Ovary (tissue), 9 donors: Measurements from ENCODE around the gene SMARCB1. TPM values are rescaled to one million over a fixed set of nuclear protein-coding genes. Genes with fewer than 3 reads are reported as not detected.

Source experiments
- DNase-seq, 5 donors: peaks; one replicate each; pipeline ENCODE4 v3.0.0-alpha.2; 2019 to 2020
- H3K27ac ChIP-seq, 2 donors: fragments of 200-600 bp; one replicate each; pipeline versions ENCODE4 v1.5.1 to v1.8.0; 2019 to 2022
- H3K27me3 ChIP-seq: fragments of 200-600 bp; one replicate; pipeline ENCODE4 v1.8.0; 2022
- H3K36me3 ChIP-seq: fragments of 200-600 bp; sonication (generic); one replicate; pipeline ENCODE4 v1.5.1; 2019
- H3K4me1 ChIP-seq: one replicate; pipeline ENCODE4 v1.8.1; 2013; ENCODE audit warnings: mild to moderate bottlenecking, moderate library complexity; ENCODE audit not compliant: insufficient read depth
- H3K4me3 ChIP-seq: fragments of 200-600 bp; sonication (generic); one replicate; pipeline ENCODE4 v1.5.1; 2017
- H3K9me3 ChIP-seq, 2 donors: fragments of 200-600 bp in 1 of 2; sonication (generic) in 1 of 2; one replicate each; pipeline versions ENCODE4 v1.5.1 to v1.8.1; 2013 to 2019; ENCODE audit warnings: mild to moderate bottlenecking in 1 of 2, moderate library complexity in 1 of 2
- CTCF ChIP-seq, 3 donors: fragments of 450-650 bp in 2 of 3; fragments of 200-600 bp in 1 of 3; IDR thresholded peaks; one replicate each; pipeline versions ENCODE4 v1.5.1 to v1.8.0; 2016 to 2022; ENCODE audit warnings: antibody characterized with exemption in 3 of 3, mild to moderate bottlenecking in 1 of 3
- EP300 ChIP-seq: sonication (generic); formaldehyde crosslinking; IDR thresholded peaks from one replicate; pipeline ENCODE4 v1.6.1; 2017; ENCODE audit warnings: antibody characterized with exemption
- POLR2A ChIP-seq: fragments of 450-650 bp; IDR thresholded peaks from one replicate; pipeline ENCODE4 v1.6.1; 2017; ENCODE audit warnings: antibody characterized with exemption, mild to moderate bottlenecking, moderate library complexity
- WGBS, 3 donors: extraction: QIAGEN DNeasy Blood & Tissue Kit in 1 of 3; methylation state at CpG; one replicate each; pipeline versions ENCODE4 v1.1.5 to v1.1.7; 2013 to 2017; 5-methylcytosine and 5-hydroxymethylcytosine counted together
- intact Hi-C, 4 donors: fragments of 100-400 bp; cut with DNase I; formaldehyde crosslinking; loops; one replicate each; pipeline versions ENCODE4 v1.11.0 to v1.15.1; 2022 to 2023
- polyA plus RNA-seq, 2 donors: library from polyadenylated mRNA; stranded (reverse); fragments of 200-250 nt in 1 of 2; fragments of 350-450 nt in 1 of 2; fragmentation: Illumina TruSeq in 1 of 2; extraction: RNeasy Lipid Tissue Mini Kit (QIAGEN cat#74804) in 1 of 2; gene quantifications; one replicate each; pipeline ENCODE4 v1.2.3, GENCODE V29; 2013 to 2014
- total RNA-seq, 7 donors: library from RNA; depleted of rRNA in 2 of 7; stranded (reverse); fragments of >200 nt in 2 of 7; fragmentation: NEBNext Ultra II Directional in 3 of 7; extraction: Animal tissue kit (Norgen Biotek cat#: 25700) in 3 of 7; gene quantifications; one replicate each; pipeline versions ENCODE4 v1.1.0 to v1.2.4, GENCODE V29; 2016 to 2023
- donor health status: DM: no; HTN: no; CAD: no; lungs with moderate emphysema.
- donor health status: DM: no; HTN: no; CAD: no.
- donor health status: Bipolar disorder and iron deficiency.
- donor health status: DM: yes; HTN: yes; CAD: no.
- donor health status: DM: no; HTN: no; CAD: no.
- donor health status: DM: yes; HTN: yes; CAD: no.

SMARCB1 gene
- total and polyA plus RNA-seq, 9 donors, result 47.1 to 107 (median 87.0) TPM

- no peaks in the 10 kb centered on the region for H3K36me3 ChIP-seq
- H3K4me1 ChIP-seq, result peaks cover 4% of the 10 kb centered on the region
- H3K4me3 ChIP-seq, result no peak overlapping the region
- intact Hi-C loops, result no loop called here
- no peaks in the 10 kb centered on the region for H3K9me3 ChIP-seq
- H3K27ac ChIP-seq, result no peak overlapping the region
- WGBS, 3 donors, result 82 to 90% (median 88%) methylated on average over 16 of the region's 16 CpGs
- no peaks in the 10 kb centered on the region for H3K27me3 ChIP-seq
- no peak for DNase-seq
- TF ChIP-seq EP300 (no peak), POLR2A (no peak), CTCF (IDR thresholded peaks at IDR 0.05) (no peak)
These were observed 4.5 kb upstream of the SMARCB1 start for GRCh38 chr22:23782252-23782651.

DNA sequence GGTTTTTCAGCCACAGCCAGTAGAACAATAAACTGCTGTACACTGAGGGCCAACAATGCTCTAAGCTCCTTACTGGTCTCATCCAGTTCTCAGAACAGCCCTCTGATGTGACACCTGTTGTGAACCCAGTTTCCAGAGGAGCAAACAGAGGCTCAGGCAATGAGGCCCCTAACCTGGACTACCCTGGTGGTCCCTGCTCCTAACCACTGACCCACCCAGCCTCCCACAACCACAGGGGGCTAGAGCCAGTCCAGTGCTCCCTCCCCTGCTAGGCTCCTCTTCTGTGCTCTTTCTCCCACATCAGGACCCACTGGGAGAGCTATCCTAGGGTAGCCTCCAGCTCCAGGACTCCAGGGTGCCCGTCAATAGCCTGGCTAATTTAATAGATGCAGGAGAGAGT, 4.1 kb upstream of the SMARCB1 start:
- intact Hi-C loops, result no loop called here
- no peaks in the 10 kb centered on the region for H3K27me3 ChIP-seq
- no peaks in the 10 kb centered on the region for H3K36me3 ChIP-seq
- DNase-seq, result no peak
- peaks cover 4% of the 10 kb centered on the region for H3K4me1 ChIP-seq
- no peaks in the 10 kb centered on the region for H3K9me3 ChIP-seq
- TF ChIP-seq CTCF (IDR thresholded peaks at IDR 0.05) (no peak), EP300 (no peak), POLR2A (no peak)
- no peak overlapping the region for H3K4me3 ChIP-seq
- H3K27ac ChIP-seq, result no peak overlapping the region
- WGBS, 3 donors, result 89 to 100% (median 91%) methylated on average over 1 of the region's 1 CpG

DNA sequence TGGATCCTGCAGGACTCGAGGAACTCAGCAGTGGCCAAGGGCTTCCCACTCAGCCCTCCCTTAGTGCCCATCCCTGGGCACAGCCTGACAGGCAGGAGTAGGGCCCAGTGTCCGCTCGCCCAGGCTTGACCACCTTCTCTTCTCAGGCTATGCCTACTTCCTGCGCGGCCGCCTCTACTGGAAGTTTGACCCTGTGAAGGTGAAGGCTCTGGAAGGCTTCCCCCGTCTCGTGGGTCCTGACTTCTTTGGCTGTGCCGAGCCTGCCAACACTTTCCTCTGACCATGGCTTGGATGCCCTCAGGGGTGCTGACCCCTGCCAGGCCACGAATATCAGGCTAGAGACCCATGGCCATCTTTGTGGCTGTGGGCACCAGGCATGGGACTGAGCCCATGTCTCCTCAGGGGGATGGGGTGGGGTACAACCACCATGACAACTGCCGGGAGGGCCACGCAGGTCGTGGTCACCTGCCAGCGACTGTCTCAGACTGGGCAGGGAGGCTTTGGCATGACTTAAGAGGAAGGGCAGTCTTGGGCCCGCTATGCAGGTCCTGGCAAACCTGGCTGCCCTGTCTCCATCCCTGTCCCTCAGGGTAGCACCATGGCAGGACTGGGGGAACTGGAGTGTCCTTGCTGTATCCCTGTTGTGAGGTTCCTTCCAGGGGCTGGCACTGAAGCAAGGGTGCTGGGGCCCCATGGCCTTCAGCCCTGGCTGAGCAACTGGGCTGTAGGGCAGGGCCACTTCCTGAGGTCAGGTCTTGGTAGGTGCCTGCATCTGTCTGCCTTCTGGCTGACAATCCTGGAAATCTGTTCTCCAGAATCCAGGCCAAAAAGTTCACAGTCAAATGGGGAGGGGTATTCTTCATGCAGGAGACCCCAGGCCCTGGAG, 3.3 kb upstream of the SMARCB1 start:
- Histone ChIP-seq H3K36me3 (no peaks in the 10 kb centered on the region), H3K9me3 (no peaks in the 10 kb centered on the region), H3K27ac (no peak overlapping the region), H3K27me3 (no peaks in the 10 kb centered on the region), H3K4me3 (no peak overlapping the region), H3K4me1 (peaks cover 7% of the 10 kb centered on the region)
- TF ChIP-seq POLR2A, result no peak
- no peak for TF ChIP-seq EP300
- TF ChIP-seq CTCF (IDR thresholded peaks at IDR 0.05), result no peak
- 78 to 88% (median 82%) methylated on average over 15 of the region's 15 CpGs for WGBS, 3 donors
- intact Hi-C loops, result no loop called here
- no peak for DNase-seq

DNA sequence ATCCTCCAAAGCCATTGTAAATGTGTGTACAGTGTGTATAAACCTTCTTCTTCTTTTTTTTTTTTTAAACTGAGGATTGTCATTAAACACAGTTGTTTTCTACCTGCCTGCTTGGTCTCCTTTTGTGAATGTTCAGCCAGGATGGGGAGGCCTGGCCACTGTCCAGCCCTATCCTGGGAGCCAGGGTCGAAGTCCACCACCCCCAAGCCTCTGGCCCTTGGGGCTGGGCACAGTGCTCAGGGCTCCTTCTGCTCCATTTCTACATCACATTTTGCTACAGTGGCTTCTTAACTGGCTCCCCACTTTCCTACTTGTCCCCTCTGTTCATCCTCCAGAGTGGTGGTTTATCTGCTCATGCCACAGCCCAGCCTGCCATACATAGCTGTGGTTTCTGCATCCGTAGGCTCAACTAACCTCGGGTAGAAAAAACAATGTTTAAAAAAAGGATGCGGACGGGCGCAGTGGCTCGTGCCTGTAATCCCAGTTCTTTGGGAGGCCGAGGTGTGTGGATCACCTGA, 2.5 kb upstream of the SMARCB1 start:
- Histone ChIP-seq H3K9me3 (no peaks in the 10 kb centered on the region), H3K36me3 (no peaks in the 10 kb centered on the region), H3K27ac (no peak overlapping the region), H3K27me3 (no peaks in the 10 kb centered on the region), H3K4me1 (peaks cover 15% of the 10 kb centered on the region), H3K4me3 (no peak overlapping the region)
- intact Hi-C loops, result no loop called here
- TF ChIP-seq CTCF (IDR thresholded peaks at IDR 0.05) (no peak), EP300 (no peak), POLR2A (no peak)
- DNase-seq, result no peak
- WGBS, 3 donors, result 64 to 77% (median 74%) methylated on average over 8 of the region's 8 CpGs
